GM12878 (cell line): Measurements from ENCODE around the gene ADGRV1. TPM values are rescaled to one million over a fixed set of nuclear protein-coding genes. Genes with fewer than 3 reads are reported as not detected.

ENCODE experiments used
- ATAC-seq: fragments of 200-7000 bp; cut with Tn5 transposase; 3 replicates; pipeline ENCODE4 v1.9.1; 2020; ENCODE audit warnings: mild to moderate bottlenecking, moderate library complexity
- BruUV-seq: library from RNA; stranded (reverse); fragments of 400-500 nt; replicated peaks from 2 replicates; lab custom pipeline; 2021; lab: Mats Ljungman, UMichigan
- CTCF ChIA-PET: fragments of 300-600 bp; sonication (Branson Sonifier 250); formaldehyde crosslinking; extraction: SDS; loops from one replicate; lab custom pipeline; 2021; ENCODE audit warnings: inconsistent platforms; lab: Yijun Ruan, JAX
- POLR2A ChIA-PET: fragments of 350-600 bp; formaldehyde crosslinking; extraction: SDS; loops from one replicate; lab custom pipeline; 2021; ENCODE audit warnings: inconsistent platforms; lab: Charles Lee
- RAD21 ChIA-PET: fragments of 300-600 bp; sonication (Branson Sonifier 250); formaldehyde crosslinking; loops from one replicate; lab custom pipeline; 2023; ENCODE audit warnings: antibody characterized with exemption; ENCODE audit not compliant: unreplicated experiment; lab: Charles Lee
- SMC1A ChIA-PET: fragments of 300-600 bp; sonication (Branson Sonifier 250); formaldehyde crosslinking; loops from one replicate; lab custom pipeline; 2023; ENCODE audit not compliant: unreplicated experiment, uncharacterized antibody; lab: Charles Lee
- DNase-seq: peaks from one replicate; pipeline ENCODE4 v3.0.0-alpha.2; 2011; ENCODE audit warnings: low read depth, low spot score
- FAIRE-seq: peaks from 3 replicates; lab custom pipeline; 2011; peaks lifted over from hg19 to GRCh38; lab: Jason Lieb, UNC
- H2AFZ ChIP-seq: 2 replicates; pipeline ENCODE4 v1.6.0; 2011; ENCODE audit warnings: low read depth, low read length, control low read depth; ENCODE audit not compliant: control insufficient read depth
- H3K27ac ChIP-seq: 2 replicates; pipeline ENCODE4 v1.5.1; 2011; ENCODE audit warnings: control low read depth; ENCODE audit not compliant: control insufficient read depth, insufficient read depth
- H3K27me3 ChIP-seq, 2 experiments: replicated peaks in 1 of 2; 2 replicates each; pipeline versions ENCODE4 v1.6.0 to v1.6.1; 2011; ENCODE audit warnings: low read length in 1 of 2; ENCODE audit not compliant: control insufficient read depth in 2 of 2, insufficient read depth in 2 of 2
- H3K36me3 ChIP-seq, 2 experiments: 2 replicates each; pipeline ENCODE4 v1.5.1; 2011; ENCODE audit warnings: low read length in 1 of 2; ENCODE audit not compliant: control insufficient read depth in 2 of 2, insufficient read depth in 2 of 2
- H3K4me1 ChIP-seq: 2 replicates; pipeline ENCODE4 v1.6.1; 2011; ENCODE audit warnings: mild to moderate bottlenecking, low read length, moderate library complexity, mixed read lengths; ENCODE audit not compliant: control insufficient read depth, insufficient read depth
- H3K4me2 ChIP-seq: 2 replicates; pipeline ENCODE4 v1.6.0; 2011; ENCODE audit warnings: control low read depth; ENCODE audit not compliant: control insufficient read depth, insufficient read depth
- H3K4me3 ChIP-seq: fragments of 200-600 bp; sonication (generic); 2 replicates; pipeline ENCODE4 v1.5.1; 2016
- H3K79me2 ChIP-seq: 2 replicates; pipeline ENCODE4 v1.6.0; 2011; ENCODE audit warnings: low read length; ENCODE audit not compliant: control insufficient read depth, insufficient read depth
- H3K9ac ChIP-seq: 2 replicates; pipeline ENCODE4 v1.8.0; 2011; ENCODE audit warnings: low read length, control low read depth, mixed read lengths; ENCODE audit not compliant: control insufficient read depth, insufficient read depth
- H3K9me3 ChIP-seq: replicated peaks from 3 replicates; pipeline ENCODE4 v1.5.1; 2011; ENCODE audit warnings: mild to moderate bottlenecking, low read length; ENCODE audit not compliant: control insufficient read depth, insufficient read depth
- H4K20me1 ChIP-seq: 2 replicates; pipeline ENCODE4 v1.6.0; 2011; ENCODE audit not compliant: control insufficient read depth, insufficient read depth
- CBX3 ChIP-seq: fragments of 200-600 bp; sonication (generic); IDR thresholded peaks from 2 replicates; pipeline ENCODE4 v1.6.1; 2016; ENCODE audit warnings: low read depth, borderline replicate concordance
- CHD2 ChIP-seq: IDR thresholded peaks from 2 replicates; pipeline ENCODE4 v1.6.1; 2011; ENCODE audit warnings: low read depth, low read length, improper control_type of control experiment, borderline replicate concordance
- FOXK2 ChIP-seq: fragments of 450-650 bp; IDR thresholded peaks from 2 replicates; pipeline ENCODE4 v1.6.1; 2017; ENCODE audit warnings: mild to moderate bottlenecking, moderate library complexity
- IKZF1 ChIP-seq: fragments of 450-650 bp; conservative IDR thresholded peaks from 2 replicates; pipeline ENCODE4 v1.6.1; 2017; ENCODE audit warnings: antibody characterized with exemption, mild to moderate bottlenecking
- MEF2A ChIP-seq: IDR thresholded peaks from 2 replicates; pipeline ENCODE4 v1.6.1; 2011; ENCODE audit warnings: low read depth, mild to moderate bottlenecking, low read length, moderate library complexity; ENCODE audit not compliant: insufficient read depth
- MXI1 ChIP-seq: fragments of 150-350 bp; IDR thresholded peaks from 2 replicates; pipeline ENCODE4 v1.6.1; 2011; ENCODE audit warnings: low read depth, mild to moderate bottlenecking, inconsistent platforms, low read length, improper control_type of control experiment
- NR2C1 ChIP-seq: fragments of 450-650 bp; IDR thresholded peaks from 2 replicates; pipeline ENCODE4 v1.6.1; 2017; ENCODE audit warnings: antibody characterized with exemption, mild to moderate bottlenecking, moderate library complexity
- RCOR1 ChIP-seq: conservative IDR thresholded peaks from 2 replicates; pipeline ENCODE4 v1.6.1; 2012; ENCODE audit warnings: low read depth, low read length, improper control_type of control experiment
- RUNX3 ChIP-seq: IDR thresholded peaks from 2 replicates; pipeline ENCODE4 v1.6.1; 2012; ENCODE audit warnings: low read length, inconsistent platforms
- SRF ChIP-seq, 2 experiments: IDR thresholded peaks; 2 replicates each; pipeline ENCODE4 v1.6.1; 2011; ENCODE audit warnings: low read depth in 2 of 2, low read length in 2 of 2, mild to moderate bottlenecking in 1 of 2, moderate library complexity in 1 of 2
- STAT3 ChIP-seq: IDR thresholded peaks from 2 replicates; pipeline ENCODE4 v1.6.1; 2011; ENCODE audit warnings: low read depth, low read length, improper control_type of control experiment
- TCF3 ChIP-seq: IDR thresholded peaks from 2 replicates; pipeline ENCODE4 v1.6.1; 2012; ENCODE audit warnings: low read depth, mild to moderate bottlenecking, low read length, borderline replicate concordance; ENCODE audit not compliant: insufficient read depth
- ZZZ3 ChIP-seq: IDR thresholded peaks from 2 replicates; pipeline ENCODE4 v1.6.1; 2011; ENCODE audit warnings: low read depth; ENCODE audit not compliant: control insufficient read depth, insufficient read length
- WGBS: methylation state at CpG from one replicate; pipeline ENCODE4 v1.1.6; 2016; ENCODE audit warnings: low lambda C conversion rate; ENCODE audit not compliant: insufficient replicate concordance, insufficient coverage; ENCODE audit errors: missing lambda C conversion rate; 5-methylcytosine and 5-hydroxymethylcytosine counted together
- in situ Hi-C: fragments of 300-500 bp; cut with MboI; formaldehyde crosslinking; loops from 9 replicates; pipeline ENCODE4 v1.14.3; 2018; ENCODE audit warnings: mixed read lengths
- intact Hi-C: fragments of 100-400 bp; cut with micrococcal nuclease; formaldehyde crosslinking; loops from one replicate; pipeline ENCODE4 v1.14.2; 2022; ENCODE audit not compliant: unreplicated experiment
- polyA plus RNA-seq, 11 experiments: library from polyadenylated mRNA; depleted of rRNA in 4 of 11; unstranded in 6 of 11; stranded (reverse) in 5 of 11; fragments of >200 nt; fragmentation: Nextera tagmentation in 4 of 11; fragmentation: Illumina TruSeq in 1 of 11; extraction: Ambion mirVana in 4 of 11; extraction: Trizol in 1 of 11; gene quantifications; 1 replicate in 1 of 11; 2 replicates in 10 of 11; pipeline versions ENCODE4 v1.2.1 to v1.2.3, GENCODE V29; 2011 to 2016; ENCODE audit warnings: inconsistent platforms in 2 of 11, missing spikeins in 2 of 11, low read depth in 1 of 11
- total RNA-seq, 4 experiments: library from RNA; depleted of rRNA in 3 of 4; stranded (reverse); fragments of >200 nt in 3 of 4; fragmentation: Illumina TruSeq in 1 of 4; extraction: Trizol in 1 of 4; gene quantifications; 2 replicates each; pipeline versions ENCODE4 v1.2.1 to v1.2.3, GENCODE V29; 2013 to 2021
- TF ChIP-seq, protein P1 (sequence below): IDR thresholded peaks from 2 replicates; pipeline ENCODE4 v1.6.1; 2011; ENCODE audit warnings: borderline replicate concordance, low read depth, mild to moderate bottlenecking, moderate library complexity, low read length; ENCODE audit not compliant: insufficient read depth, poor library complexity, severe bottlenecking

ADGRV1 gene
- total and polyA plus RNA-seq, 10 of the 15 experiments (the other 5 are each of a cell fraction or from before 2014, with no cell fraction given), result 0.04 to 8.1 (median 0.16) TPM; not detected in 1

DNA sequence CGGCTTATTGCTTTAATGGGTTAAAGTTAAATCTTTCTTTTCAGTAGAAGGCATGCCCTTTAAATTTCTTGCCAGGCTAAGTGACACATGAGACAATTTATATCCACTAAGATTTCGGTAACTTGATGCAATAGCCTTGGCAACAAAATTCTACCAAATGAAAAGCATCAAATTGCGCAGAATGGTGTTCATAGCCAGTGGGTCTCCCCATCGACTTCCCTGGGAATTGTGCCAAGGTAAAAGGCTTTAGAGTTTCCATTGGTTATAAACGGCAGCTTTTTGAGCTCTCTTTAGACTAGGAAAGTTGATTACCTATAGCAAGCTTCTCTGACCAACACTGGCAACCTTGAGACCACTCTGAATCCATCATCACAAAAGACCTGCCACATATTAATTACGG lies 466.1 kb downstream of the ADGRV1 start:
- no peak overlapping the region for H3K27ac ChIP-seq
- CTCF ChIA-PET, result no interaction called here
- no peaks in the 10 kb centered on the region for H3K27me3 ChIP-seq
- H3K9ac ChIP-seq, result no peak overlapping the region
- H3K9me3 ChIP-seq, result no peaks in the 10 kb centered on the region
- POLR2A ChIA-PET, result no interaction called here
- H3K4me3 ChIP-seq, result no peak overlapping the region
- DNase-seq (no peak), FAIRE-seq (no peak), ATAC-seq (no peak)
- in situ Hi-C loops (no loop called here), intact Hi-C loops (no loop called here)
- TF ChIP-seq SRF (IDR thresholded peaks at IDR 0.05; ENCODE audit: low read depth in 2 of 2, low read length in 2 of 2) (no peak), MXI1 (no peak), TCF3 (no peak), CHD2 (no peak), NR2C1 (no peak), STAT3 (no peak), CBX3 (no peak)
- WGBS, result 56% methylated on average over 6 of the region's 6 CpGs
- no peaks in the 10 kb centered on the region for H3K79me2 ChIP-seq
- H3K4me1 ChIP-seq, result no peaks in the 10 kb centered on the region
- BruUV-seq, result no TSS peak
- no peak overlapping the region for H3K4me2 ChIP-seq
- H2AFZ ChIP-seq, result no peak overlapping the region
- RAD21 ChIA-PET, result no interaction called here
- H4K20me1 ChIP-seq, result no peaks in the 10 kb centered on the region
- no peaks in the 10 kb centered on the region for H3K36me3 ChIP-seq
- SMC1A ChIA-PET, result no interaction called here

DNA sequence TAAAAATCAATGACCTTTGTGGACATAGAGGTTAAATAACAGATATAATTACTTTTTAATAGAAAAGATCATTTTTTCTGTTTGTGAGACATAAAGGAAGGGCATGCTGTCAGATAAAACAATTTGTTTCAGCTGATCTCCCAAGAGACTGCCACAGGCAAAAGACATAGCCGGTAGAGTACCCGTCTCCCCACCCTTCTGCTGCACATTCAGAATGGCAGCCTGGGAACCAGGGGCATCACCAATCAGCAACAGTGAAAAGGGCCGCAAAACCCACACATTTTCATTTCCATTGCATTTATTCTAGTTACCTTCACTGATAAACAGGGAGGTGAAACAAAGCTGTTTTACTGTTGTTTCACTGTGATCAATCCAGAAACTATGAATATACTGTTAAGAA lies 466.9 kb downstream of the ADGRV1 start:
- Histone ChIP-seq H3K9ac (no peak overlapping the region), H3K79me2 (no peaks in the 10 kb centered on the region), H3K27ac (no peak overlapping the region), H3K36me3 (no peaks in the 10 kb centered on the region), H3K27me3 (no peaks in the 10 kb centered on the region), H2AFZ (no peak overlapping the region), H3K9me3 (no peaks in the 10 kb centered on the region), H3K4me3 (no peak overlapping the region), H4K20me1 (no peaks in the 10 kb centered on the region), H3K4me2 (no peak overlapping the region), H3K4me1 (no peaks in the 10 kb centered on the region)
- DNase-seq (no peak), FAIRE-seq (no peak), ATAC-seq (peak; percentile 57)
- no TSS peak for BruUV-seq
- intact Hi-C loops, result no loop called here
- 42% methylated on average over 3 of the region's 3 CpGs for WGBS
- CTCF ChIA-PET, result interaction anchor here (0.7 to 1.9 kb wide), 2 partner anchors 9 to 11 kb away, joined by 3 to 6 read pairs; no protein-coding TSS in a partner anchor
- POLR2A ChIA-PET, result no interaction called here
- RAD21 ChIA-PET, result no interaction called here
- in situ Hi-C loops, result no loop called here
- TF ChIP-seq IKZF1 (no peak), RCOR1 (no peak), TCF3 (no peak), RUNX3 (no peak), ZZZ3 (no peak), FOXK2 (no peak), MEF2A (no peak)
- TF ChIP-seq, protein P1, sequence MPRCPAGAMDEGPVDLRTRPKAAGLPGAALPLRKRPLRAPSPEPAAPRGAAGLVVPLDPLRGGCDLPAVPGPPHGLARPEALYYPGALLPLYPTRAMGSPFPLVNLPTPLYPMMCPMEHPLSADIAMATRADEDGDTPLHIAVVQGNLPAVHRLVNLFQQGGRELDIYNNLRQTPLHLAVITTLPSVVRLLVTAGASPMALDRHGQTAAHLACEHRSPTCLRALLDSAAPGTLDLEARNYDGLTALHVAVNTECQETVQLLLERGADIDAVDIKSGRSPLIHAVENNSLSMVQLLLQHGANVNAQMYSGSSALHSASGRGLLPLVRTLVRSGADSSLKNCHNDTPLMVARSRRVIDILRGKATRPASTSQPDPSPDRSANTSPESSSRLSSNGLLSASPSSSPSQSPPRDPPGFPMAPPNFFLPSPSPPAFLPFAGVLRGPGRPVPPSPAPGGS, result no peak
- SMC1A ChIA-PET, result interaction anchor here (0.9 to 2.1 kb wide), 2 partner anchors 11 to 94 kb away, joined by 4 to 7 read pairs; no protein-coding TSS in a partner anchor
